GM23248 (cell line): ENCODE measurements around the gene DNA2.

Experiments used
- EZH2 ChIP-seq: fragments of 200-600 bp; sonication (generic); IDR thresholded peaks from 2 replicates; pipeline ENCODE4 v1.6.1; 2018; ENCODE audit warnings: antibody characterized with exemption, mild to moderate bottlenecking; ENCODE audit not compliant: insufficient read depth, poor library complexity, severe bottlenecking
- EZH2phosphoT487 ChIP-seq: fragments of 200-600 bp; sonication (generic); IDR thresholded peaks from 2 replicates; pipeline ENCODE4 v1.6.1; 2018; ENCODE audit warnings: antibody characterized with exemption, moderate library complexity, mild to moderate bottlenecking, low read depth; ENCODE audit not compliant: insufficient read depth

GRCh38 chr10:68402276-68402675 is 69.5 kb downstream of the DNA2 start:
- TF ChIP-seq EZH2 (no peak), EZH2phosphoT487 (no peak)
